ENCODE results near the gene FLYWCH2. TPM values are rescaled to one million over a fixed set of nuclear protein-coding genes. Genes with fewer than 3 reads are reported as not detected.
A peak's percentile ranks its signal among the peaks of the same experiment; 100 is the strongest.

The FLYWCH2 gene
- total RNA-seq, 2 experiments from 2014 or later: 7.8 to 8.1 TPM

- peaks cover 16% of the 10 kb centered on the region for H3K4me1 ChIP-seq (ENCODE audit: insufficient read depth, low read length)
- H3K9me3 ChIP-seq (ENCODE audit: control insufficient read depth in 1 of 2, insufficient read depth in 1 of 2, low read length in 2 of 2): peaks cover 0 to 4% of the 10 kb centered on the region in 2 experiments
- no peaks in the 10 kb centered on the region for H3K27me3 ChIP-seq (ENCODE audit: control insufficient read depth in 1 of 2, insufficient read depth in 2 of 2, low read length in 2 of 2)
- Mint-ChIP-seq H3K4me3 (peak overlapping the region; percentile 93), H3K36me3 (ENCODE audit: low read depth) (peaks cover 4% of the 10 kb centered on the region), H3K27ac (peak overlapping the region; percentile 99), H3K4me1 (ENCODE audit: low read depth) (peaks cover 13% of the 10 kb centered on the region), H3K27me3 (no peaks in the 10 kb centered on the region), H3K9me3 (no peaks in the 10 kb centered on the region)
- ChIA-PET POLR2A (interaction anchor here (0.6 to 3.8 kb wide), 15 partner anchors 7 to 918 kb away, joined by 3 to 60 read pairs (median 6); partner anchors contain the start of genes ABCA3, ELOB, FLYWCH1 and KCTD5), CTCF (interaction anchor here (1.0 to 2.9 kb wide), 5 partner anchors 7 to 45 kb away, joined by 4 to 19 read pairs (median 6); no protein-coding TSS in a partner anchor)
- intact Hi-C loops (cut with DNase I, micrococcal nuclease): loop anchor here (2.0 to 5.0 kb wide), 3 partner anchors 13 to 35 kb away; no protein-coding TSS in a partner anchor
- peak overlapping the region; percentile 89 to 93 for H3K27ac ChIP-seq (ENCODE audit: low read depth in 1 of 2, low read length in 2 of 2)
- no peak for ATAC-seq (ENCODE audit: poor library complexity)
- DNase-seq: peak in 10 of 14 experiments; percentile 7 to 70 (median 34)
- H3K4me3 ChIP-seq (ENCODE audit: low read length): peak overlapping the region; percentile 75
- TF ChIP-seq, protein P1, sequence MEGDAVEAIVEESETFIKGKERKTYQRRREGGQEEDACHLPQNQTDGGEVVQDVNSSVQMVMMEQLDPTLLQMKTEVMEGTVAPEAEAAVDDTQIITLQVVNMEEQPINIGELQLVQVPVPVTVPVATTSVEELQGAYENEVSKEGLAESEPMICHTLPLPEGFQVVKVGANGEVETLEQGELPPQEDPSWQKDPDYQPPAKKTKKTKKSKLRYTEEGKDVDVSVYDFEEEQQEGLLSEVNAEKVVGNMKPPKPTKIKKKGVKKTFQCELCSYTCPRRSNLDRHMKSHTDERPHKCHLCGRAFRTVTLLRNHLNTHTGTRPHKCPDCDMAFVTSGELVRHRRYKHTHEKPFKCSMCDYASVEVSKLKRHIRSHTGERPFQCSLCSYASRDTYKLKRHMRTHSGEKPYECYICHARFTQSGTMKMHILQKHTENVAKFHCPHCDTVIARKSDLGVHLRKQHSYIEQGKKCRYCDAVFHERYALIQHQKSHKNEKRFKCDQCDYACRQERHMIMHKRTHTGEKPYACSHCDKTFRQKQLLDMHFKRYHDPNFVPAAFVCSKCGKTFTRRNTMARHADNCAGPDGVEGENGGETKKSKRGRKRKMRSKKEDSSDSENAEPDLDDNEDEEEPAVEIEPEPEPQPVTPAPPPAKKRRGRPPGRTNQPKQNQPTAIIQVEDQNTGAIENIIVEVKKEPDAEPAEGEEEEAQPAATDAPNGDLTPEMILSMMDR (IDR thresholded peaks at IDR 0.05): no peak
- H3K36me3 ChIP-seq (ENCODE audit: insufficient read depth, low read length): no peaks in the 10 kb centered on the region
Observed at GRCh38 chr16:2881783-2882649, 999 bp upstream of the FLYWCH2 start.

DNA sequence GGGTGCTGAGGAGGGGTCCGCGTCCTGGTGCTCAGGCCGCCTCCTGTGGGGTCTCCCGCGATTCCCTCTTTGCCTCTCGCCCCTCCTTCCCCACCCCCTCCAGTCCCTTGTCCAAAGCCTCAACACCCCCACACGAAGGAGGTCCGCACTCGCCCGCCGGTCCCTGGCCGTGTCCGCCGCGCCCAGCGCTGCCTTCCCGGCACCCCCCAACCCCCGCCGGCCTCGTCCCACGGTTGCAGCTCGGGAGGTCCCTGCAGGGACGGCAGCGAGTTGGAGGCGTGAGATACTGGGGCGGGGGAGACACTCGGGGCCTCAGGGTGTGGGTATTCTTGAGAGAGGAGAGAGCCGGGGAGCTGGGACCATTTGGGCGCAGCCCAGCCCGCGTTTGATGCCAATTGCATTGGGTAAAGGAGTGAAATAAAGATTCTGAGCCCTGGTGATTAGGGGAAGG is 468 bp downstream of the FLYWCH2 start:
- Mint-ChIP-seq H3K4me3 (peak overlapping the region; percentile 81), H3K36me3 (ENCODE audit: low read depth) (peaks cover 4% of the 10 kb centered on the region), H3K27ac (peak overlapping the region; percentile 99), H3K27me3 (no peaks in the 10 kb centered on the region), H3K9me3 (no peaks in the 10 kb centered on the region), H3K4me1 (ENCODE audit: low read depth) (peaks cover 13% of the 10 kb centered on the region)
- peak overlapping the region; percentile 75 for H3K4me3 ChIP-seq (ENCODE audit: low read length)
- H3K27ac ChIP-seq (ENCODE audit: low read depth in 1 of 2, low read length in 2 of 2): peak overlapping the region; percentile 69 to 89
- ChIA-PET CTCF (interaction anchor here (0.8 to 2.9 kb wide), 8 partner anchors 9 to 144 kb away, joined by 3 to 19 read pairs (median 4); no protein-coding TSS in a partner anchor), POLR2A (interaction anchor here (0.6 to 3.8 kb wide), 18 partner anchors 11 to 517 kb away, joined by 3 to 60 read pairs (median 4); partner anchors contain the start of genes ELOB, FLYWCH1, KCTD5 and SRRM2)
- H3K27me3 ChIP-seq (ENCODE audit: control insufficient read depth in 1 of 2, insufficient read depth in 2 of 2, low read length in 2 of 2): no peaks in the 10 kb centered on the region
- intact Hi-C loops (cut with DNase I, micrococcal nuclease): loop anchor here (2.0 to 5.0 kb wide), 3 partner anchors 15 to 34 kb away; no protein-coding TSS in a partner anchor
- TF ChIP-seq, protein P1 (IDR thresholded peaks at IDR 0.05): no peak
- peaks cover 16% of the 10 kb centered on the region for H3K4me1 ChIP-seq (ENCODE audit: insufficient read depth, low read length)
- ATAC-seq (ENCODE audit: poor library complexity) (no peak), DNase-seq (peak in 2 of 14 experiments; percentile 14 to 43)
- H3K36me3 ChIP-seq (ENCODE audit: insufficient read depth, low read length): no peaks in the 10 kb centered on the region
- peaks cover 0 to 4% of the 10 kb centered on the region in 2 experiments for H3K9me3 ChIP-seq (ENCODE audit: control insufficient read depth in 1 of 2, insufficient read depth in 1 of 2, low read length in 2 of 2)

DNA sequence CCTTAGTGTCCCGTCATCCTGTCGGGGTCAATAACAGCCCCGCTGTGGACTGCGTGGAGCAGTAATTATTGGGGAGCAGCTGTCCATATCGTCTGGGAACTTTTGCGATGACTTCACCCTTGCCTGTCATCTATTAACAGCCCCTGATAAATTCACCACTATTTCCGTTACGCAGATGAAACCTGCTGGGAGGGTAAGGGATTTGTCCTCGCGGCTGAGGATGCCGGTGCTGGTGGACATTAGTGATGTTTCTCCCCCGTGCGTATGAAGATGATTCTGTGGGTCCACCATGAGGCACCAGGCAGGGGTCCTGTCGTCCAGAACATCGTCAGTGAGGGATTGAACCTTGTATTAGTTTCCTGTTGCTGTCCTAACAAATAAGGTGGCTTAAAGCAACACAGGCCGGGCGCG is 1.0 kb downstream of the FLYWCH2 start:
- intact Hi-C loops (cut with DNase I, micrococcal nuclease): loop anchor here in 1 of 2 experiments (5.0 kb wide), 1 partner anchor 33 kb away; no protein-coding TSS in a partner anchor
- no peaks in the 10 kb centered on the region for H3K9me3 Mint-ChIP-seq
- DNase-seq: no peak
- ATAC-seq (ENCODE audit: poor library complexity): no peak
- H3K27ac Mint-ChIP-seq: peak overlapping the region; percentile 99
- Histone ChIP-seq H3K27ac (ENCODE audit: low read depth in 1 of 2, low read length in 2 of 2) (no peak overlapping the region), H3K27me3 (ENCODE audit: control insufficient read depth in 1 of 2, insufficient read depth in 2 of 2, low read length in 2 of 2) (no peaks in the 10 kb centered on the region), H3K4me3 (ENCODE audit: low read length) (peak overlapping the region; percentile 75), H3K36me3 (ENCODE audit: insufficient read depth, low read length) (no peaks in the 10 kb centered on the region), H3K9me3 (ENCODE audit: control insufficient read depth in 1 of 2, insufficient read depth in 1 of 2, low read length in 2 of 2) (peaks cover 0 to 4% of the 10 kb centered on the region in 2 experiments), H3K4me1 (ENCODE audit: insufficient read depth, low read length) (peaks cover 16% of the 10 kb centered on the region)
- H3K27me3 Mint-ChIP-seq: no peaks in the 10 kb centered on the region
- ChIA-PET POLR2A (interaction anchor here (1.8 to 3.8 kb wide), 5 partner anchors 16 to 131 kb away, joined by 9 to 60 read pairs (median 27); partner anchors contain the start of genes ELOB, FLYWCH1 and SRRM2), CTCF (interaction anchor here (0.8 to 2.9 kb wide), 3 partner anchors 9 to 22 kb away, joined by 3 to 19 read pairs (median 6); no protein-coding TSS in a partner anchor)
- H3K4me1 Mint-ChIP-seq (ENCODE audit: low read depth): peaks cover 13% of the 10 kb centered on the region
- peaks cover 4% of the 10 kb centered on the region for H3K36me3 Mint-ChIP-seq (ENCODE audit: low read depth)
- H3K4me3 Mint-ChIP-seq: peak overlapping the region; percentile 81
- TF ChIP-seq, protein P1 (IDR thresholded peaks at IDR 0.05): no peak

Data from CD4-positive, alpha-beta T cell (primary cell).